ENCODE results near the gene LSM7.

The LSM7 gene

DNA sequence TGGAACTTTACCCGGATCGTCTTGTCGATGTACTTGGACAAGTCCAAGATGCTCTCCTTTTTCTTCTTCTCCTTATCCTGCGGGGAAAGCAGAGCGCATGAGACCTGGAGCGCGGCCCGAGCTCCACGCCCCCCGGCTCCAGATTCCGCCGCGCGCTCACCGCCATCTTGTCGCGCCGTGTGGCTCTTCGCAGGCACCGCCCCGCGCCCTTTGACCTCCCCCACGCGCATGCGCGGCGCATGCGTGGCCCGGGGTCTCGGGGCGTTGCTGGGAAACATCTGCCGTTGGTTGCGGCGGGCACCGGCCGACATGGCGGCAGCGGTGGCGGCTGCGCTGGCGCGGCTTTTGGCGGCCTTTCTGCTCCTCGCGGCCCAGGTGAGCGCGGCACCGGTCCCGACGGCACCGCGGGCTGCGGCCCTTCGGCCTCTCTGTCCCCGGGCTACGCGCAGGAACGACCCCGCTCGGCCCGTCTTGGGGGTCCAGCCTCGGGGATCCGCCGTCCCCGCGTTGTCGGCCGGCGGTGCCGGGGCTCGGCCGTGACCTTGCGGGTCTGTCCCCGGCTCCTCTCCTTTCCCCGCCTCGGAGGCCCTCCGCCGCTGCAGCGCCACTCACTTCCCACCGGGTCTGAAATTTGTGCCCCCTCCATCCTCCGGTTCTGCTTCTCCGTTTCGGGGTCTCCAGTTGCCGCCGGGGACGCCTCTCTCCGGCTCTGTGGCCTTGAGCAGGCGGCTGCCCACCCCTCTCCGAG, at the start of gene LSM7, which contains the start of gene SPPL2B:
Gene LSM7 (minus strand): TSS at position 186 of the 748 bp plus-strand sequence. CDS start 20 bp downstream, at position 166.
Gene SPPL2B (plus strand): TSS at position 284 of the 748 bp plus-strand sequence. CDS start 26 bp downstream, at position 310.
- DNase-seq: peak; percentile 87

DNA sequence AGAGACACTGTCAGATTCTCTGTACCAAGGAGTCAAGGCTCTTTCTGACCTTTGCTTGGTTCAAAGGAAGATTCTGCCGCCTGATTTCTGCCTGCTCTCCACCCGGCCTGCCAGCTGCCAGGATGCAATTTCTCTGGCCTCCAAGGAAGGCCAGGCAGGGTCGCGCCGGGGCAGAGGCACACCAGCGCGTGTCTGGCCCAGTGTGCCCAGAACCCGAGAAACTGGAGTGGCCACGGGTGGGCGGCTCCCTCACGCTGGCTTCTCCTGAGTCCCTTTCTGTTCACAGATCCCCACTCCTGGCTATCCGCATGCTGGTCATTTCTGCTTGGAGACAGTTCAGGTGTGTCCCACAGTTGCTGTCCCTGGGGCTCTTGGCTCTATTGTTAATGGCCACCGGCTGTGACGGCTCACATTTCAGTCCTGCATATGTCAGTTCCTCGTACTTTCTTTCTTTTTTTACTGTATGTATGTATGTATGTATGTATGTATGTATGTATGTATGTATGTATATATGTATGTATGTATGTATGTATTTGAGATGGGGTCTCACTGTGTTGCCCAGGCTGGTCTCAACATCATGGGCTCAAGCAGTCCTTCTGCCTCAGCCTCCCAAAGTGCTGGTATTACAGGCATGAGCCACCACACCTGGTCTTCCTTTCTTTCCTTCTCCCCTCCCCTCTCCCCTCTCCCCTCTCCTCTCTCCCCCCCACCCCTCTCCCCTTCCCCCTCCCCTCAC, 48.6 kb upstream of the LSM7 start:
- DNase-seq: no peak

DNA sequence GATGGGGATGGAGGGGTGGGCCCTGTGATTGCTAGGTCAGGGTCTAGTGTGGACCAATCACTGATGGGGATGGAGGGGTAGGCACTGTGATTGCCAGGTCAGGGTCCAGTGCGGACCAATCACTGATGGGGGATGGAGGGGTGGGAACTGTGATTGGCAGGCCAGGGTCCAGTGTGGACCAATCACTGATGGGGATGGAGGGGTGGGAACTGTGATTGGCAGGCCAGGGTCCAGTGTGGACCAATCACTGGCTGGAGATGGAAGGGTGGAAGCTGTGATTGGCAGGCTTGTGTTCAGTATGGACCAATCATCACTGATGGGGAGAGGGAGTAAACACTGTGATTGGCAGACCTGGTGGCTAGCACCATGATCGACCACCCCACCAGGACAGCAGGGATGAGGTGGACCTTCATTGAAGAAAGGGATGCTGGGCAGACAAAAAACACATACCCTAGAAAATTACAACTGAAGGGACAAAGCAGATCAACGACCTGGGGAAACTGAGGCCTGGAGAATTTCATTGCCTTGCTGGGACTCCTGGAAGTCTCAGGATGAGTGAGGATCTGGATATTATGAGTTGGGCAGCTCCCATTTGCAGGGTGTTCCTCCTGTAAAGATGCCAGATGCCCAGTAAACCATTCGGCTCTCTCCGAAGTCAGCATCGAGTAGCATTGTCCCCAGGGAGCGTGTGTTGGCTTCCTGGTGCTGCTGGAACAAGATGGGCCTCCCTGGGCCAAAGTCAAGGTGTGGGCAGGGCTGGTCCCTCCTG, 47.2 kb upstream of the LSM7 start:
- no peak for DNase-seq

DNA sequence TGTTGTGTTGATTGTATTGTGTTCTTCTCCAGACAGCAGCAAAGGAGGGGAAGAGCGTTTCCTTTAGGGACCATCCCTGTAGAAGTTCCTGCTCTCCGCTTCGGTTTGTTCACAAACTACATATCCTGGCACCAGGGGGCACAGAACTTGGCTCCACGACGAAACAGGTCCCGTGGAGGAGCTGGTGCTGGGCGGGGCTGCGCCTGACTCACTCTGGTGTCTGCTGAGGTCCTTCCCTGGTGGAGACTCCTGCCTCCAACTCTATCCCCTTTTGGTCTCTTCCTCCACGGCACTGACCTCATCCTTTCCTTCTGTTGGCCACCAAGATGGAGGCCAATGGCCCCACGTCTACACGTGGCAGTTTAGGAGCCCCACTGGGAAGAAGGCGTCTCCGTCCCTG, 46.4 kb upstream of the LSM7 start:
- no peak for DNase-seq

DNA sequence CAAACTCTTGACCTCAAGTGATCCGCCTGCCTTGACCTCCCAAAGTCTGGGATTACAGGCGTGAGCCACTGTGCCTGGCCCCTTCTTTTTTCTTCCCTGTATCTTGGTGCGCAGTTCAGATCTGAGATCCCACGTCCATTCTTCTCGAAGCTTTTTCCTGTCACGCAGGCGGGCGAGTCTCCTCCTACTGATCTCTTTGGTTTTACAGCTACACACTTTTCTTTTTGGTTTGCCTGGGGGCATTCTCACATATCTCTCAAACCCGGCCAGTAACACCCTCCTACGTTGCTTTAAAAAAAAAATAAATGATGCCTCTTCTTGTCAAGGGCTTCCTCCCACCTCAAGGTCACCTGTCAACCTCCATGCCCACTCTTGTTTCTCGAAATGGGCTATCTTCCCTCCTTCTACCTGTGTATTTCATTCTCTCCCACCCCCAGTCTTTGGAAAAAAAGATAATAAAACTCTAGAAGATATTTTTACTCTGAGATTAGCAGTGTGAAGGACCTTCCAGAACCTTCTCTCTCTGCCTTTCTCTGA, 43.8 kb upstream of the LSM7 start:
- DNase-seq: no peak

DNA sequence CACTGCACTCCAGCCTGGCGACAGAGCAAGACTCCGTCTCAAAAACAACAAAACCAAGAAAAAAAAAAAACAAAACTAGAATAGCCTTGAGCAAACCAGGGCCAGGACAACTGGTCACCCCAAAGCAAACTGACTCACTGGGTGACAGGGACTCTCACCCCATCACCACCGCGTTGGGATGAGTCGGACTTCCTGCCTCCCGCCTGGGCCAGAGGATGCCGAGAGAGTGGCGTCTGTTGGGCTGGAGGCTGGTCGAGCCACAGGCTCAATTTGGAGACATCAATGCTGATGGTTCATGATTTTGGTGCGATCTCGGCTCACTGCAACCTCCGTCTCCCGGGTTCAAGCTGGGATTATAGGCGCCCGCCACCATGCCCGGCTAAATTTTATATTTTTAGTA, 43.3 kb upstream of the LSM7 start:
- no peak for DNase-seq

DNA sequence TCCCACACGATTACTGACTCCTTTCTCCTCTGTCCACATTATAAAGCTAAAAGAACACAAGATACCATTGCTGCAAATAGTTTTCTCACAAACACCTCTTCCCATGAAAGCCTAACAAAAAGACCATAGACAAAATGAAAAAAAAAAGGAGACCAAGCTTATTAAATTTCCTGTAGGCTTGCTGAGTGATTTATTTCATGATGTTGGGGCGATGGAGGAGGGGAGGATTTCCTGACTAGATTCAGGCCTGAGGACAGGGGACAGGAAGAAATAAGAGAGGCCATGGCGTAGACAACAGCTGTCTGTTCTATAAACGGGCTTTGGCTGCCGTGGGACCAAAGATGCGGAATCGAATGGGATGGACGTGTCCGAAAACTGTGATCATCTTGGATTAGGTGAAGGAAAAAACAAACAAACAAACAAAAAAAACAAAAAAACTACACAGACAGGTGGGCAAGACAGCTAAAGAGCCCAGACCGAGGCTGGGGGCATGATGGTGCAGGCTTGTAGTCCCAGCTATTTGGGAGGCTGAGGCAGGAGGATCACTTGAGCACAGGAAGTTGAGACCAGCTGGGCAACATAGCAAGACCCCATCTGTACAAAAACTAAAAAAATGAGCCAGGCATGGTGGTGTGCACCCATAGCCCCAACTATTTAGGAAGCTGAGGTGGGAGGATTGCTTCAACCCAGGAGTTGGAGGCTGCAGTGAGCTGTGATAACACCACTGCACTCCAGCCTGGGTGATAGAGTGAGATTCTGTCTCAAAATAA, 37.0 kb upstream of the LSM7 start:
- DNase-seq: no peak

DNA sequence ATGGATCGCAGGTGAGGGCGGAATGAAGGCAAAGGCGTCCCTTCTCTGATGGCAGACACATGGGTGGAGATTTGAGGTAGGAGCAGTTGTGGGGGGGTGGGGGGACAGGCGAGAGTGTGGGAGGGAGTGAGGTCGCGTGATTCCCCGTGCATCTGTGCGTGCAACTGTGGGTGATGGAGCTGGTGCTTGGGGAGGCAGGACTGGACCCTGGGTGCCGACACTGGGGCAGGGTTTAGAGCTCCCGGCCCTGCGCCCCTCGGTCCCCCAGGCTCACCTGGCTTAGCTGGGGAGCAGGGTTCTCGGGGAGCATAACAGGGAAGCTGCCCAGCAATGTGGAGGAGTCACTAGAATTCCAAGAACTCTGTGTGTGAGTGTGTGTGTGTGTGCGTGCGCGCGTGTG, 35.0 kb upstream of the LSM7 start:
- DNase-seq: no peak

DNA sequence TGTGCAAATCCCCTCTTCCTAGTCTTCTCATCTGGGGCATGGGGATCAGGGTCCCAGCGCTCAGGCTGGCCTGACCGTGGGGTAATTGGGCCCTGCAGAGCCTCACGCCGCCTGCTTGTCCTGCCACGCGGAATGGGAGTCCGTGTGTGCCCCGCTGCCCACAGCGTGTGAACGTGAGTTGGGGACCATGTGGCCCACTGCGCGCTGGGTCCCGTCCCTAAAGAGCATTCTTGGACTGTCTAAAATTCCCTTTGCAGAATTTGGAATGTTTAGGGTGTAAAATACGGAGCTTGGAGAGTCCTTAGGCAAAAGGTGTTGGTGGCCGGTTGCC, 34.5 kb upstream of the LSM7 start:
- no peak for DNase-seq

DNA sequence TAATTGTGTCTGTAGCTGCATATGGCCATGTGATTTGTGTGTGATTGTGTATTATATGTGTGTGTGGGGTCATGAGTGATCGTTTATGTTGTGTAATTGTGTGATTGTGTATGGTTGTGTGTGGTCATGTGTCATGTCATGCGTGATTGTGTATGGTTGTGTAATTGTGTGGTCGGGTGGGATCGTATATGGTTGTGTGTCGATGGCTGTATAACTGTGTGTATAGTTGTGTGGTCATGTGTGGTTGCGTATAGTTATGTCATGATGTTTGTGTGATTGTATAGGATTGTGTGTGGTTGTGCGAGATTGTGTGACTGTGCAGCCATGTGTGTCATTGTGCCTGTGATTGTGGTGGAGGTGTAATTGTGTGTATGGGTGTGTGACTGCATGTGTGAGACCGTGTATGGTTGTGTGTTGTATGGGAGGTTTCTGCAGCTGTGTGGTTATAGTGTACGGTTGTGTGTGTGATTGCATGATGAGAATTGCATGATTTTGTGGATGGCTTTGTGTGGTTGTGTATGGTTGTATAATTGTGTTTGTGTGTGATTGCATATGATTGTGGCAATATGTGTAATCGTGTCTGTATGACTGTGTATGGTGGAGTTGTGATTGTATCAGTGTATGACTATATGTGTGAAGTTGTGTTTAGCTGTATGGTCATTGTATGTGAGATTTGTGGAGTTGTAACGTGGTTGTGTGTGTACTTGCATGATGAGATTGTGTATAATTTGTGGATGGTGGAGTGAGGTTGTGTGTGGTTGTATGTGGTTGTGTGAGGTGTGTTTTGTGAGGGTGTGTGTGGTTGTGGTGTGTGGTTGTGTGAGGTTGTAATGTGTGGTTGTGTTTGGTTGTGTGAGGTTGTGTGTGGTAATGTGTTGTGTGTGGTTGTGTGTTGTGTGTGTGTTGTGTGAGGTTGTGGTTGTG, 33.9 kb upstream of the LSM7 start:
- DNase-seq: no peak

DNA sequence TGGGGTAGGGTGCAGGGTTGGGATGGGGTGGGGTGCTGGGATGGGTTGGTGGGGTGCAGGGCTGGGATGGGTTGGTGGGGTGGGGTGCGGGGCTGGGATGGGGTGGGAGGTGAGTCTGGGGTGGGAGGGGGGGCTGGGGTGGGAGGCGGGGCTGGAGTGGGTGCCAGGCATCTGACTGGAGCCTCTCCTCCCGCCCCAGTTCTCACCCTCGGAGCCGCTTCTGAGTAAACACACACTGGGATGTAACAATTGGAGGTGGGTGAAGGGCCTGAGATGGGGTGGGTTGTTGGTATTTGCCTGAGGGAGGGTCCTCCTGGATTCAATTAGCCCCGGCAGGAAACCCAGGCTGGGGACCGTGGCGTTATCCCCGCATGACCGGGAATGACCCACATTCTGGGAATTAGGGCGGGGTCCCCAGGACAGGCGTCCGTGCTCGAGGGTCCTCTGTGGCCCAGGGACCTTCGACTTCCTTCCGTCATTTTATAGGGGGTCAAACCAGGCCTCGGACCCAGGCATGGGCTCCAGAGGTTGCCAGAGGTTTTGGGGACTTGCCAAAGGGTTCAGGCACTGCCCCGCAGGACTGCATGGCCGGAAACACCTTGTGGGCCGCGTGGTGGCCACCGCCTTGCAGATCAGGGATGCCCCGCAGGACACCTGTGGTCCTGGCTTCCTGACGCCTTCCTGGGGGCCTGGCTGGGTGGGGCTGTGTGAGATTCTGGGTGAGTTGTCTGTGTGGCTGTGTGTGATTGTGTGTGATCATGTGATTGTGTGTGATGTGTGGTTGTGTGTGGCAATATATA, 33.1 kb upstream of the LSM7 start:
- no peak for DNase-seq

DNA sequence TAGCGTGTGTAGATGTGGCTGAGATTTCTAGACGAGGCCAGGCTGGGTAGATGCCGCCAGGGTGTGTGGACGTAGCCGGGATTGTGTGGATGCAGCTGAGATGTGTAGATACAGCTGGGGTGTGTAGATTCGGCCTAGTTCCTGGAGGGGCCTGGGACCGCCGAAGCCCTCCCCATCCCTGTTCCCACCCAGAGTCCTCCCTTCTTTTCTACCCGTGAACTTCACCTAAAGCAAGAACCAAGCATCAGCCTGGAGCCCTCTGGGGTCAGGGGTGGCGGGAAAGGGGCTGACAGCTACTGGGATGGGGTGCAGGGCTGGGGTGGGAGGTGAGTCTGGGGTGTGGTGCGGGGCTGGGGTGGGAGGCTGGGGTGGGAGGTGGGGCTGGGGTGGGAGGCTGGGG, 32.4 kb upstream of the LSM7 start:
- DNase-seq: no peak

DNA sequence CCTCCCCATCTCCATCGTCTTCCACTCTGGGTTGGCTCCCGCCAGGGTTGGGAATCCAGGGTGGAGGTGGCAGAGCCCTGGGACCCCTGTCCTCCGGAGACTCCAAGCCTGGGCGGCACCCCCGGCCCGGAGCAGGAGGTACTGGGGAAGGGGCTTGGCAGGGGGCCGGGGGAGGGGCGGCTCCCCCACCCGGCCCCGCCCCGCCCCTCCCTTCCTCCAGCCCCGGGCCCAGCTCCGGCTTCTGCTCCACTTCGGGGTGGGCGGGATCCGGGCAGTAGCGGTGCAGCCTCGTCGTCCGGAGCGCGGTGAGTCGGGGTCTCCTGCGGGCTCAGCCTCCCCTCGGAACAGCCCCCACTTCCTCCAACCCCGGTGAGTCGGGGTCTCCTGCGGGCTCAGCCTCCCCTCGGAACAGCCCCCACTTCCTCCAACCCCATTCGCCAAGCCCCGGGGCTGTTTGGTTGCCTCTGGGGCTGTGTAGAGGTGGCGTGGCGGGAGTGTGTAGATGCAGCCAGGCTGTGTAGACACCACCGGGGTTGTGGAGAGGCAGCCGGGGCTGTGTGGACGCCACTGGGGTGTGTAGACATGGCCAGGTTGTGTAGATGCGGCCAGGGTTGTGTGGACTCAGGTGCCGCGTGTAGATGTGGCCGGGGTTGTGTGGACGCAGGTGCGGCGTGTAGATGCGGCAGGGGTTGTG, 31.8 kb upstream of the LSM7 start, which contains the start of gene TMPRSS9:
Gene TMPRSS9 (plus strand): TSS at position 274 of the 694 bp plus-strand sequence. CDS start 29,521 bp downstream, outside the sequence.
- no peak for DNase-seq

DNA sequence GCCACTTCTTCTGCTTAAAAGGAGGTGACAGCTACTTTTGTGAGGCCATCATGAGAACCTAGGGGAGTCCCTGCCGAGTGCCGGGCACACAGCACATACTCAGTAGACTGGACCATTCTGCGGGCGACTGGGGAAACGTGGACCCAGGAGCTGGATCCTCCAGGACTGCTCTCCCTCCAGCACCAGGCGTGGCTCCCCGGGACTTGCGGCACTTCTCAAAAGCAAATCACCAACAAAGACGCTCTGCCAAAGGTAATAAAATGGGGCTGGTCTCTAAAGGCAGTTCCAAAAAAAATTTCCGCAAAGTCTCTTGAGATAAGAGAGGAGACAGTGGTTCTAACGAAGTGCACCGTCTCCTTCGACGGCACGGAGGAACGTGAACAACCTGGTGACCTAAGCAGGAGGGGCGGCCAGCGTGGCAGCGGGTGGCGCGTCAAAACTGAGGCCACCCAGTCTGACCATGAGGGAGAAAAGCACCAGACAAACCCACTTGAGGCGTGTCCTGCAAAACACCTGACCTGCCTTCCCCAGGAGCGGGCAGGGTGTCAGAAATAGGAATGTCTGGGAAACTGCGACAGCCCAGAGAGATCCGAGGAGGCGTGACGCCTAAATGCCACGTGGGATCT, 30.3 kb upstream of the LSM7 start:
- DNase-seq: no peak

DNA sequence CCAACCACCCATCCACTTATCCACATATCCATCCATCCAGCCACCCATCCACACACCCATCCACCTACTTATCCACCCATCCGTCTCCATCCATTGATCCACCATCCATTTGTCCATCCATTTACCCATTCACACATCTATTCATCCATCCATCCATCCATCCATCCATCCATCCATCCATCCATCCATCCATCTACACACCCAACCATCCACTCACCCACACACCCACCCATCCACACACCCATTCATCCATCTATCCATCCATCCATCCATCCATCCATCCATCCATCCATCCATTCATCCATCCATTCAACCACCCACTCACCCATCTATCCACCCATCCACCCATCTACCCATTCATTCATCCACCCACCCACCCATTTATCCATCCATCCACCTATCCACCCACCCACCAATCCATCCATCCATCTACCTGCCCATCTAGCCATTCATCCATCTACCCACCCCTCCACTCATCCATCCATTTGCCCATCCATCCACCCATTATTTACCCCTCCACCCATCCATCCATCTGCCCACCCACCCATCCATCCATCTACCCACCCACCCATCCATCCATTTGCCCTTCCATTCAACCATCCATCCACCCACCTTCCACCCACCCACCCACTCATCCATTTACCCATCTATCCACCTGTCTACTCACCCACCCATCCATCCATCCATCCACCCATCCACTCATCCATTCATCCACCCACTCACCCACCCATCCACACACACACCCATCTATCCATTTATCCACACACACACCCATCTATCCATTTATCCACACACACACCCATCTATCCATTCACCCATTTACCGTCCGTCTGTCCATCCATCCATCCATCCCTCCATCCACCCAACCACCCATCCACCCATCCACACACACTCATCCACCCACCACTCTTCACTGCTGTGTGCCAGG, 29.2 kb upstream of the LSM7 start:
- DNase-seq: no peak

DNA sequence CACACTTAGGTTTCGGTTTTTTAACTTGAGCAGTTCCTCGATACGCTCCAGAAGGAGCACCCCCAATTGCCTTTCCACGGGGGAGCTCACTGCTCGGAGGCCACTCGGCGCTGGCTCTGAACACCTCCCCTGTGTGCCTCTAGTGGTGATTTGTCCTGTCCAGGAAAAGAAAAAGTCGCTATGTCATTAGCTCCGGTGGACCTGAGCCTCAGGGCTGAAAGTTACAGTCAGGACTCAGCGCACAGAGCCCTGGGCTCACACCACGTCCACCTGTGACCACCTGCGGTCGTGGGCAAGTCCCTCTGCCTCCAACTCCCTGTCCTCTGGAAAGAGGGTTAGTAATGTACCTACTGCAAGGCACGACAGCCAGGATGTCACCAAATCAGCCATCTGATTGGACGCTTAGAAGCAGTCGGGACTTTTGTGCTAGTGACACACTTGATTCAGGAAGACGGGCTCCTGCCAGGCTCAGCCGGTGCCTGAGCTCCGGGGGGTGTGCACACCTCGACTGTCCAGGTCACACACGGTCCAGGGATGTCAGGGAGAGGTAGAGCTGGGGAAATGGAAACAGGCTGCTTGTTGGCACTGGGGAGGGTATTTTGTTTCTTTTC, 27.8 kb upstream of the LSM7 start:
- no peak for DNase-seq

DNA sequence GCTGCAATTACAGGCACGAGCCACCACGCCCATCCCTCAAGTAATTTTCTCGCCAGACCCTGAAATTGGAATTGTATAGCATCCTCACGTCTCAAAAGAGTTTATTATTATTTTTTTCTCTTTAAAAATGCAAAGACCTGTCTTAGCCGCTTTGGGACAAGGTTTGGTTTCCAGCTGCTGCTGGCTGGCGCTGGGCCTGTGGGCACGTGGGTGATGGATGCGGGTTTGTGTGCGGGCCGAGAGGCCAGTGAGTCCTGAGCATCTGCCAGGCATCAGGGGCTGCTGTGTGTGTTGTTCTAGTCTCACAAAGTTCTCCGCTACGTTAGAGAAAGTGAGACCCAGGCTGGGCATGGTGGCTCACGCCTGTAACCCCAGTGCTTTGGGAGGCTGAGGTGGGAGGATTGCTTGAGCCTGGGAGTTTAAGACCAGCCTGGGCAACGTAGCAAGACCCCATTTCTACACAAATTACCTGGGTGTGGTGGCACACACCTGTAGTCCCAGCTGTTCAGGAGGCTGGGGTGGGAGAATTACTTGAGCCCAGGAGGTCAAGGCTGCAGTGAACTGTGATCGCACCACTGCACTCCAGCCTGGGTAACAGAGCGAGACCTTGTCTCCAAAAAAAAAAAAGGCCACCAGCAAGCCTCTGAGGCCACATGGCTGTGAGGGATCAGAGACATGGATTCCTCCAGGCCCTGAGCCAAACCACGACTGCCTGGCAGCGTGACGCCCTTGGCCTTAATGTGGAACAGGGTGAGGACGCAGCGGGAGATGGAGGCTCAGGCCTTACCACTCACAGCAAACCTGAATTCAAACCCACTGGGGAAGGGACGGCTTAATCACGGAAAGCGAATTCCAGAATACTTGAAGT, 27.0 kb upstream of the LSM7 start:
- no peak for DNase-seq
